Stimulated activated naive CD4-positive, alpha-beta T cell treated with Interleukin-2 at 50 U/mL for 16 hours (primary cell): Measurements from ENCODE around the gene IL17D.
"Not testable (repeated sequence)": the region's sequence is repeated elsewhere in the genome, so short reads cannot be mapped to it uniquely, and the experiment has no call there.

Source experiments
- DNase-seq: peaks from one replicate; lab custom pipeline; 2025; lab: John Stamatoyannopoulos, UW

The IL17D gene

GRCh38 chr13:20702915-20703779, at the start of gene IL17D:
Gene IL17D, plus strand, starts transcription at chr13:20703699. Its CDS starts 303 bp downstream, at chr13:20704002.
- no peak for DNase-seq

DNA sequence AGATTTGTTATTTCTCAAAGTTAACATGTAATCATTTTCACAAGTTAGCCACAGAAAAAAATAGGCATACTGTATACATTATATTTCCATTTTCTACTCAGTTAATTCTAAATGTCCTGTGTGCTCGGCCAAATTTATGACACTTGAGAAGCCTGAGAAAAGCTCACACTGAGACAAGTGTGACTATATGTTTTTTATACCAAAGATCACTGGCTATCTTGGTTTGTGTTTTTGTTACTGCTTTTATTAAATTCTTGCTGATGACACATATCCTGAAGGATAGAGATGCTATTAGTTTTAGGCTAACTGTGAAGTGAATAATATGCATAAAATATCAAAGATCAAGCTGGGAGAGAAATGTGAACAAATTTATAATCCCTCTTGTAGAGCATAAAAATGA, 49.3 kb upstream of the IL17D start:
- DNase-seq: no peak

DNA sequence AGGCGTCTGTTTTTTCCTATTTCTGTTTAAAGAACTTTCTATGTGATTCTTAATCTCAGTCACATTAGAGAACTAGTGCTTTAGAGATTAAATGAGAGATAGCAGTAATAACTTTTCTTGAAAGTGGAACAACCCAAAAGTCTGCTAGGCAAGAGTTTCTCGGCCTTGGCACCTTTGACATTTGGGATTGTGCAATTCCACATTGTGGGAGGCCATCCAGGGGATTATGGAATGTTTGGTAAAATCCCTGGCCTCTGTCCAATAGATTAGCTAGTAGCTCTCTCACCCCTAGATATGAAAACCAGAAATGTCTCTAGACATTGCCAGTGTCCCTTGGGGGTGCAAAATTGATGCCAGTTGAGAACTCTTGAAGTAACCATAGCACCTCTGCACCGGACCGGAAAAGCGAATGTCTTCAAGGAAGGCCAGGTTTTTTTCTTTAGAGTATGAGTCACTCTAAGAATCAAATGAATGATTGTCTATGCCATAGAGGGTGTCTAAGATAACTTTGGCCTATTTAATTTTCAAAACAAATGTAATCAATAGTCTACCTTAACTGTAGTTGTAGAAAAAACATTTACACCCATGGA, 45.0 kb upstream of the IL17D start:
- DNase-seq: no peak

DNA sequence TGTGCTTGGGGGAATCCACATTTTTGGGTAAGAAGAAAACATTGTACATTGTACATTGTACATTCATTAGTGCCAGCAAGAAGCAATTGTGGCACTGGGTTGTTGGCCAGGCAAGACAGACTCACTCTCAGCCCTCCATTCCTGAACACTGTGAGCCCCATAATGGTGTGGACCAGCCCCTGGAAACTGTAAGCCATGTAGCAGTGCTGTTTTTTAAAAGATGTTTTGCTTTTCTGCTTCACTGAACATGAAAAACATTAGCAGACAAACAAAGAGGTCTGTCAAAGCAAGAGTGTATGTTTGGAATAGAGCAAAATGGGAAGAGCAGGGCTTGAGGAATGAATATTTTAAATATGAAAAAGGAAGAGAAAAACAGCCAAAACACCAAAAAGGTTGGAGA, 39.1 kb upstream of the IL17D start:
- no peak for DNase-seq

- no peak for DNase-seq
These were observed 36.6 kb upstream of the IL17D start for GRCh38 chr13:20666948-20667347.

- DNase-seq: no peak
These were observed 35.6 kb upstream of the IL17D start for GRCh38 chr13:20667857-20668437.

DNA sequence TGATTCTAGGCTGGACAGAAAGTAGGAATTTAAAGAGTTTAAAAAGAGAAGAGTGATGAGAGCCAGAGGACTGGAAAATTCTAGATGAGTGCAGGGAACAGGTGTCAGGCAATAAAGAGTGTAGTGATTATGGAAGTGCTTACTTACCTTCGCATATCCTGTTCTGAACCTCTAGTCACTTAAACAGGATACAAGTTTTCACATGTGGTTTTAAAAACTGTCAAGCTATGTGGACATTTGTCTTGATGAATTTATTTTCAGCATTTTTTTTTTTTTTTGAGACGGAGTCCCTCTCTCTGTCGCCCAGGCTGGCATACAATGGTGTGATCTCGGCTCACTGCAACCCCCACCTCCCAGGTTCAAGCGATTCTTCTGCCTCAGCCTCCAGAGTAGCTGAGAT, 34.3 kb upstream of the IL17D start:
- DNase-seq: no peak

- DNase-seq: no peak
These were observed 31.7 kb upstream of the IL17D start for GRCh38 chr13:20671789-20672188.

GRCh38 chr13:20672772-20673171, 30.7 kb upstream of the IL17D start:
- no peak for DNase-seq

- DNase-seq: no peak
These were observed 29.8 kb upstream of the IL17D start for GRCh38 chr13:20673715-20674114.

- DNase-seq: no peak
These were observed 27.3 kb upstream of the IL17D start for GRCh38 chr13:20676213-20676612.

DNA sequence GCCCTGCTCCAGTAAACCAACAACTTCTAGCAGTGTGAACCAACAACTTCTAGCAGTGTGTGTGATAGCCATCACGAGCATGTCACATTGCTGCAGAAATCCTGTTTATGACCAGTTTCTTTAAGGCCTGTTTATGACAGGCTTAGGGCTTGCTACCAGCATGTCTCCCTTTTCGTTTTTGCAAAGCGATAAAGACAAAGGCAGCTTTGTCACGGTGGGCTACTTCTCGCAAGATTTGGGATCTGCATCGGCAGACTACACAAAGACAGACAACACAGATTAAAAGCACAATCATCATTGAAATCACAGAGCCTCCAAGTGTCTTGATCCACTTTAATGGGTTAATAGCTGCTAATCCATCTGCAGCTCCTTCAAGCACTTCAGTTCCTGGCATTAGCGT, 24.9 kb upstream of the IL17D start:
- DNase-seq: not testable (repeated sequence)

DNA sequence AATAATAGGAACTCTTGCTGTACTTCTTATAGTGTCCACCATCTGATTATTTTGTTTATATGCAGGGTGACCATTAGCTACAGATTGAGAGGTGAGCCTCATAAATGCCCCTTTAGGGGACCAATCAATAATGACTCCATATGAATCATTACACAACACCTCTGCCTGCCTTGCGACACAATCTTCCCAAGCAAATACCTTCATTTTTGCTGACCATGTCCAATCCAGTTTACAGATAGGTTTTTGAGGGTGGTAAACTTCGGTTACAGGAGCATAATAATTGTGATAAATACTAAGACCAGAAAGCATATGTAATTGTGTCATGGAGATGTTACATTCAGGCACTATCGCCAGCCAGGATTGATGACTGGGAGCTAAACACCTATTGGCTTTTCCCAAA, 23.6 kb upstream of the IL17D start:
- no peak for DNase-seq

- DNase-seq: no peak
These were observed 23.0 kb upstream of the IL17D start for GRCh38 chr13:20680416-20681080.

DNA sequence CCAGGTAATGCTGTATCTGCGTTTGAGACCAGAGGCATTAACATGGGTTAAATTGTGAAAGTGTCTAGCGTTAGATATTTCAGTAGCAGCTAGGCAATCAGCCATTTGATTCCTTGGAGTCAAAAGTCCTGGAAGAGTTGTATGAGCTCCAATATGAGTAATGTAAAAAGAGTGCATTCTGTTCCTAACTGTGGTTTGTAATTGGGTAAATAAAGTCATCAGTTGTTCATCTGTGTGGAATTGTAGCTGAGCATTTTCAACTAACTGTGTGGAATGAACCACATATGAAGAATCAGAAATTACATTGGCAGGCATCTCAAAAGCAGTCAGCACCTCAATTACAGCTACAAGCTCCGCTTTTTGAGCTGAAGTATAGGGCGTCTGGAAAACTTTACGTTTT, 22.0 kb upstream of the IL17D start:
- not testable (repeated sequence) for DNase-seq

- no peak for DNase-seq
These were observed 21.4 kb upstream of the IL17D start for GRCh38 chr13:20682061-20682460.

- no peak for DNase-seq
These were observed 19.5 kb upstream of the IL17D start for GRCh38 chr13:20684041-20684440.

DNA sequence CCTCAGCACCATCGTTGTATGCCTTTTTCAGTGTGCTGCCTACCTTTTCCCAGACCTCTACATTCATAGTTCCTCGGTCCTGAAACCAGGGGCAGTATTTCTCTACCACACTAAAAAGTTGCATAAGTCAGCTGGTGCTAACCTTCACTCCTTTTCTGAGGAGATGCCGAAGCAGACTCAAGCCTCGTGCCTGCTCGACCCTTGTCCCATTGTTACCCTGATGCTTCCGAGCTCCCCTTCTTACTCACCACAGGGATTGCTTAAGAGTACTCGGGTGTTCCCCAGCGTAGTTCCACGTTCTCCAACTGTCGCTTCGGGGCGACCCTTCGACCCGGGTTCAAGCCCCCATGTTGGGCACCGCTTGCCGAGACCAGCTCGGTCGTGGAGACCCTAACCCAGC, 19.0 kb upstream of the IL17D start:
- DNase-seq: no peak

- no peak for DNase-seq
These were observed 18.4 kb upstream of the IL17D start for GRCh38 chr13:20685092-20685491.

GRCh38 chr13:20686167-20686566, 17.3 kb upstream of the IL17D start:
- no peak for DNase-seq

- DNase-seq: no peak
These were observed 16.5 kb upstream of the IL17D start for GRCh38 chr13:20686863-20687579.

GRCh38 chr13:20689291-20689690, 14.2 kb upstream of the IL17D start:
- no peak for DNase-seq
